Stimulated activated CD4-positive, alpha-beta T cell treated with anti-CD3 and anti-CD28 coated beads, Interleukin-15, amount 100 ng/mL, for 48 hours (primary cell): ENCODE data around the gene EPB42.
A peak's percentile ranks its signal among the peaks of the same experiment; 100 is the strongest.

Experiments used
- DNase-seq, 2 donors: peaks; one replicate each; pipeline ENCODE4 v3.0.0-alpha.2; 2020; ENCODE audit warnings: low read depth in 2 of 2

Gene EPB42

DNA sequence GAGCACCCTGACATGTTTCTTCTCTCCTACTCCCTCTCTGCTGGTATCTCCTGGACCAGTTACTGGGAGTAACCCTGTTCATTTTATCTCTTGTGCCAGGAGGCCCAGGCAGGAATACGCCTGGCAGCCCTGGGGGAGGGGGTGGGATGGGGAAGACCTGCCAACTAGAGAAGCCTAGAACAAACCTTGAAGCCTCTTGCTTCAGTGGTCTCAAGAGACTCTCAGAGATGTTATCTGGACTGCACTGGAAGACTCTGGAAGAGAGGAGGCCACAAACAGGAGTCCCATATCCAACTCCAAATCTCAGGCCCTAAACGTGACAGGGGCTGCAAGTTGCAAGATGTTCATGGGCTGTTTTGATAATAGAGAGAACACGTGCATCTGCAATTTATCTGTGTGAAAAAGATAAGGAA is at the start of gene EPB42:
Gene EPB42 (minus strand): TSS at position 28 of the 413 bp plus-strand sequence. CDS start 193 bp downstream, outside the sequence.
- DNase-seq: no peak

DNA sequence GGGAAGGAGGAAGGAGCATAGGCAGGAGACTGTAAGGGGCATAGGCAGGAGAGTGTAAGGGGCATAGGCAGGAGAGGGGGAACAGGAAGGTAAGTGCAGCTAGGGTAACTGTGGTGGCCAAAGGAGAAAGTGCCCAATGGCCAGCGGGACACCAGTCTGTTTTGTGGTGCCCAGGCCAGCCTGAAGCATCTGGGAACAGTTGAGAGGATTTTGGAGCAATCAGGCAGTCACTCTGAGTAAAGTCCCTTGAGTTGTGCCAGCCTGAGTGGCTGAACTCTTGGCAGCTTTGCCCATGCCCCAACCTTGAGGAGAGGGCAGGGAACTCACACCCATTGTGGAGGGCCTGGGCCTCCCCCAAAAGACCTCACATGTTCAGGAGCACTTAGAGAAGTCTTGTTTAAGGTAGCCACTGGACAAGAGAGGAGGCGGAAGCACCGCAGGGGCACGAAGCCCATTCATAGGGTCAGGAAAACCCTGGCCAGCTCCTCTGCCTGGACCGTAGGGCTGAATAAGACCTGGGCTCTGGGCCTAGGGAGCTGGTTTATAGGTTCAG is 49.4 kb upstream of the EPB42 start:
- DNase-seq: no peak

DNA sequence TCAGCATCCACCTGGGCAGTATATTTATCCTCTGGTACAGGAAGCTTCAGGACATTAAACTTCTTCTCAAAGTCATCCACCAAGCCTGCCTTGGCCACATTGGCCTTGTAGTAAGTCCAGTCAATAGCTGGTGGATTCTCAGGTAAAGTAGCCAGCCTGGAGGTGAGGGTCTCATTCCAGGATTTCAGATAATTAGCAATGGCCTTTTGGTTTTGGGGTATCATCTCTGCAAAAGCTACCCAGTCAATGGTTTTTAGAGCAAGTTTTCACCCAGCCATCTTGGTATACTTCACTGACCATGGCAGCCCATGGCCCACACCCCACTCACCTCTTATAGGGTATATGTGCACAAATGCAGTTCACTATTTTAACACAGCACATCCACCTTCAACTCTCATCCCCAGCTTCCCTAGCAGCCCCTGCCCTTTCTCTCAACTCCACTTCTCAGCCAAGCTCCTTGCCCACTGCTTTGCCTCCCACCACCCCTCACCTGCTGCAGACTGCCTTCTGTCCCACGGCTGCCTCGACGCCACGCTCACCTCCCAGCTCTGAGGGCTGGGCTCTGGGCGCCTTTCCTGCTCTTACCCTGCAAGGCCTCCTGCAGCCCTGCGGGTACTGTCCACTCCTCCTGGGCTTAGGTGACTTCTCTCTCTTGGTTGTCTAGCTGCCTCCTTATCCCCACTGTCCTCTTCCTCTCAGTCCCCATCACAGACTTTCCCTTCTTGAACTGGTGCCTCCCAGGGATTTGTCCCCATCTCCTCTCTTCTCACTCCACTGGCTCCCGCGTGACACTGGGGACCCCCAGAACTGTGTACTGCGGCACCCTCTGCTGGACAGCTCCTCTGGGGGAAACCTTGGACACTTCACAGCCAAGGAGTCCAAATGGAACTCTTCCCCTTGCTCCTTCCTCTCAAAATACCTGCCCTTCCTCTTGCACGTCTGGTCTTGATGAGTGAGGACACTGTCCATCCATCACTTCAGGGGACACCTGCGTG is 47.6 kb upstream of the EPB42 start:
- no peak for DNase-seq

DNA sequence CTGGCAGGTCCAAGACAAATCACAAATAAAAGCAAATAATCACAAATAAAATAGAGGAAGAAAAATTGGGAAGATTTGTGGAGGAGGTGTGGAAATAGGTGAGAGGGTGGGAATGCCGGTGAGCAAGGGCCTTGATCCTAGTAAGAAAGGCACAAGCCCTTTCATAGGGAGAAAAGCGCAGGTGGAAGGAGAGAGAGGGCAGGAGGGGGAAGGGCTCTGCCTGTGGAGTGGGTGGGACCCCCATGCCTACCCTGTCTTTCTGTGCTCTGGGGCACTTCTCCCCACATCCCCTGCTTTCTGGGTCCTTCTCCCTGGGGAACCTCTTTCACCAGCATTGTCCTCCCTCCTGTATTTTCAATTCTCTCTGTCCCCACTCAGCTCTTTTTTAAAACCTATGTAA is 46.6 kb upstream of the EPB42 start:
- no peak for DNase-seq

DNA sequence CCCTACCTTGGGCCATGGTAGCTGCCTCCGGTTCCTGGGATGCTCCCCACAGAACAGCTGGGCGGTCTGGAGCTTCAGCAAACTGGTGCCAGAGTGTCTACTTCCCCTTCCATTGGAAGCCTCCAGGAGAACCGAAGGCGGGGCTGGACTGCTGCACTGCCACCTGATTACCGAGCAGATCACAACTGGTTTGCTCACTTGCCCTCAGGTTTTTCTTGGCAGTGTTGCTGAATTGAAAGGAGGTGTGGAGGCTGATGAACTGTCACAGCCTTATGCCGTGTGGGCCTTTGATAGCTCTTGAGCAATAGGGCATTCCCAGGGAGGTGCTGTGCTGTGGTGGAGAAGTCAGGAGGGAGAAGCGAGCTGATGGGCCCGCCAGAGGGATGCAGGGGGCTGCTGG is 46.0 kb upstream of the EPB42 start, which contains the start of gene TGM5:
Gene TGM5 (minus strand): TSS at position 95 of the 400 bp plus-strand sequence. CDS start 79 bp downstream, at position 16.
- no peak for DNase-seq

DNA sequence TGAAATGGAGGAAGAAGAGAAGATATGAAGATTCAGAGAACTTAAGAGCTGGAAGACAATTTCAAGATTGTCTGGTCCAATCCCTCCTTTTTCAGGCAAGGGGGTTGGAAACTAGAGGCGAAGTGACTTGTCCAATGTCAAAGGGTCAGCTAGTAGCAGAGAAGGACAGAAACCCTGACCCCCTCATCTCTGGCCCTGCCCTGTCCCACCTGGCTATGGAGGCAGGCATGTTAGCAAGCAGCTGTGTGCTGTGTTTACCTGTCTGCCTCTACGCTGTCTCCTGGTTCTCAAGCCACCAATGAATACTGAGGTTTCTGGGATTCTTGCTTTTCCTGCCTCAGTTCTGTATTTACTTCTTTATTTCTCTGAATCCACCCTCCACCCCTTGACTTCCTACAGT is 45.6 kb upstream of the EPB42 start:
- DNase-seq: no peak

DNA sequence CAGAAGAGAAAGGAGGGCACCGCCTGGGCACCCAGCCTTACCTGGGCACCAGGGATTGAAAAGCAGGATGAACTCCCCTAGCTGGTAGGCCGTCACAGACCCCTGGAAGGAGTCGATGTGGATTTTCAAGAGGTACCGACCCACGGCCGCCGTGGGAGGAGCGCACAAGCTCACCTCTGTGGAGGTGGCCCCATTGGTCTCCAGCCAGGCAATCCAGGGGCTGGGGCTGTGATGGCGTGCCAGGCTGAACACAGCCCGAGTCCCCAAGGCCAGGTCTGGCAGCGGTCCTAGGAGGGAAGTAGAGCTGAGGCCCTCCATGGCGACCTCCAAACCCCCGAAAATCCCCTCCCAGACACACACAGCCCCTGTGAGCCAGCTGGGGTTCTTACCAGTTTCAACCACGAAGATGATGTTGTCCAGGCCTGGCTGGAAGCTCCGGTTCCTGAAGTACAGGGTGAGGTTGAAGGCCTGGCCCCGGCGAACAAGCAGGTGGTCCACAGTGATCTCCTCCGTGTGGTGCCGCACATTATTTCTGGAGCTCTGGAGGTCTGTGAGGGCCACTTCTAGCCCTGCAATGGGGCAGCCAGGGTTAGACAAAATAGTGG is 39.3 kb upstream of the EPB42 start:
- DNase-seq: no peak

DNA sequence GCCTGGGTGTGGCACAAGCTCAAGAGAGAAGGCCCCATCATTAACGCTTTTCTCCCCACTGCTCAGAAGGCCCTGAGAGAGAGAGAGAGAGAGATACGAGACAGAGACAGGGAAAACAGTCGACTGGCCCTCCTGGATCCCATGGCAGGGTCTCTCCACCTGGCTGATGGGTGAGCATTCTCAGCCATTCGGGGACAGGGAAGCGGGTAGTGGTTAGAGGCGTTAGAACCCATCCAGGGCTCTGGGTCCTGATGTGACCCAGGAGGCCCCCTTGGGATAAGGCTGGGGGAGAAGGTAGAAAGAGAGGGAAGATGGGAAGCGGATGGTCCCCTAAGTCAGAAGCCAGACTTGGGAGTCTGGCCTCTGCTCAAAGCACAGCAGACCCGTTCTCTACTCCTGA is 38.0 kb upstream of the EPB42 start:
- DNase-seq: no peak

DNA sequence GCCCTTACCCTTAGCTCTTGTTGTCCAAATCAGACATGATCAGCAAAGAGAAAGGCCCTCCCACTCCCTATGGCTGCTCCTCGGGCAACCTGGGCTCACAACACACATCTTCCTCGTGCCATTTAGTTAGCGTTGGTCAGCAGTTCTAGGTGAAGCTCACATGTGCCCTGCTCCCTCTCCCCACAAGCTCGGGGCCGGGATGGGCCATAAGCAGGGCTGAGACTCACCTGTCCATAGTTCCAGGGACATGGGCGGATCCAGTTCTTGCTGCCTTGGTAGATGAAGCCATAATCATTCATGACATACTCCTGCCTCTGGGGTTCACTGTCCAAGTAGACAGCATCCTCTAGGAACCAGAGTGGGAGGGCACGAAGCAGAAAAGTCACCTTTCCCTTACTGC is 35.5 kb upstream of the EPB42 start:
- DNase-seq: no peak

DNA sequence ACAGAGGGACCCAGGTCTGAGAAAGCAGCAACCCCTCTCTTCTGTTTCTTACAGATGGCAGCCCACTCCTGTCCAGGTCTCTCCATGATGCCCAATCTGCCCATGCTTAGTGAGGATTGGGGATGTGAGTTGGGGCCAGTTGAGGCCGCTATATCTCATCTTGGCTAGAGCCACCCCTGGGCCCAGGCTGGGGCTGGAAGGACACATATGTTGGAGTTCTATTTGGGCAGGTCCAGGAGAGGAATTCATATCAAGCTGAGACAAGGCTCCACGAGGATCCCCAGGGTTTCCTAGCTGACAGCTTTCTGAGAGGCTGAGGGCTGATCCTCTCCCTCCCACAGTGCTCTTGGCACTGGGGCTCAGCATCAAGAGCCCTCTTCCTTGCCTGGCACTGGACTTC is 34.6 kb upstream of the EPB42 start:
- no peak for DNase-seq

DNA sequence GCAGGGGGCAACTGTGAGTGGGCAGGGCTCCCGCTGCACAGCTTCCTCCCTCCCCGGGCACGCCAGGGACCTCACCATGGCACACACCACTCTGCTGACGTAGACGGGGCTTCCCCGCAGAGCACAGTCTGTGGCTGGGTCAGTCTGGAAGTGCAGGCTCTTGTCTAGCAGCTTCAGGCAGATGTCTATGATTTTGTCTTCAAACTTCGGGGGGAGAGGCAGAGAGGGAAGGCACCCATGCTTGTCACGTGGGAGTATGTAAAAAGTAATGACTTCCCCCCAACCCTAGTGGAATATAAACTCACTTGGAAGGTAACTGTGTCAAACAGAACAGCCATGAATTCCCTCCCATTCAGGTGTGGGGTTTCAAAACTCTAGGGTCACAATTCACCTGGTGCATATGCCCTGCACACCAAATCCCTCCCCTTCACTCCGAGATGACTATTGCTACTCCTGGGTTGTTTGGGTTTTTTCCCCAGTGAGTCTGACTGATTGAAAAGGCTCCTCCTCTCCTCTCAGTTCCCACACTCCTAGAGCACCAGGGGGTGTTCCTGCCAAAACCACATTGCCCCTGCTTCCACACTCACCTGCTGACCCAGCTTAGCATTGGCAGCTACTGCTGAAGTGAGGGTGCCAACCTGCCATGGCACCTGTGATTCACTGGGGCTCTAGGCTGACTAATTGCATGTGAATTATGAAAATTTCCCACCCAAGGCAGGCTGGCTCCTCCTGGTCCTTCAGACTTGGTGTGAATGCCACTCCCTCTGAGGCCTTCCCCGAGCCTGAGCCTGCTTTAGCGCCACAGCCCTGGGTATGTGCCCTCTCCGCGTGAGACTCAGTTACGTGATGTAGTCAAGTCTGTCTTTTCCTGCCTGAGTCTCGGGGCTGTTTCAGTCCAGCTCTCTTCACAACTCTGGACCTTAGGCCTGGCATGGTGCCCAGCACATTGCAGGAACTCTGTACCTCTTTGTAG is 32.9 kb upstream of the EPB42 start:
- peak; percentile 8 to 11 for DNase-seq

DNA sequence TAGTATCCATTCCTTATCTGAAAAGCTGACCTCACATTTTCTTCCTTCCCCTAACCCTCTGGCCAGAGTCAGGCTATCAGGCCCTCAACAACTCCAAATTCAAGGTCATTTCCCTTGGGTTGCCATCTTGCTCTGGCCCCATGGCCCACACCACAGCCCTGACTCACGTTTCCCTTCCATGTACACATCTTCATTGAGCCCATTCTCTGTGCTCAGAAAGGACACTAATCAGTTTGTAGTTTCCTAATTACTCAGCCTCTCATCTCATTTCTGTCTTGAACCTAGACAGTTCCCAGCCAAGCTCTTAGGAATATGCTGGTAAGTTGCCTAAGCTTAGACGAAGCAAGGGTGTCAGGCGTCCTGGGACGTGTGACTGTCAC is 31.0 kb upstream of the EPB42 start:
- peak in 1 of 2 donors; percentile 15 for DNase-seq

DNA sequence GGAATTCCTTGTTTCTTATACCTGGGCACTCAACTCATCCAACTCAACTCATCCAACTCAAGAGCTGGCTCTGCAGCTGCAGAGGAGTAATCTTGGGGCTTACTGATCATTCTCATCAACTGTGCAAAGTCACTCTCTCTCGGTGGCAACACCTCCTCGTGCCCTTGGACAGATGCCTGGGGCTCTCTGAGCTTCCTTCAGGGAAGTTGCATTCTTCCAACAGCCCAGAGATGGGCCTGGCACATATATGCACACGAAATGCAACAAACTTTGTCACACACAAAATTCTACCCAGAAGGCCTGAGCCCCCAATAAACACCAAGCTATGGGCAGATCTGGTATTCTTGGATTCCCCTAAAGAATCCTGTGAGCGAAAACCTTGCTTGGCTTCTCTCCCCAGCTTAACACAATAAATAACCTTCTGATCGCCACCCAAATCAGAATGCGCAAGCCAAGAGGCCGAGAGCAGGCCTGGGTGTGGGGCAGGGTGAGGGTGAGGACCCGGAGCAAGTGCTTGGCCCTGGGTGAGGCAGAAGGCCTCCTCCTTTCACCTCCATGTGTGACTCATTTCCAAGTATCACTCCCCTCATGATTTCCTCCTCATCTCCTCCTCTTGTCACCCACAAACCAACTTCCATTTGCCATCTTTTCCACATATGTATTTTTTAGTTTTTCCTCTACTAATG is 30.5 kb upstream of the EPB42 start:
- no peak for DNase-seq

DNA sequence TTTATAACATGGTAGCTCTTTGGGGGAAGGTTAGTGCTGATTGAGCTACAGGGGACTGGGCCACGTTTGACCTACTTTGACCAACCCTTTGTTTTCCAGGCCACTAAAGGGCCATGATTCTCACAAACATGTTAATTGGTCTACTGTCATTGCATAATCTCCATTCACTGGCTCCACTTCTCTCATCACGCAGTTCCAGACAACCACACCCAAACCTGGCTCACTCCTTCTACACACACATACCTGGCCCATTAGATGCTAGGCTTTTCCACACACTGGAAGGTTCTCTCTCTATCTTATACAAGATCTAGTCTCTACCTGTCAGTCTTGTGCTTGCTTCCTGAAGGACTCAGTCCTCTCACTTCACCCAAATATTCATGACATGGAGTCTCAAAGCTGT is 30.0 kb upstream of the EPB42 start:
- no peak for DNase-seq

DNA sequence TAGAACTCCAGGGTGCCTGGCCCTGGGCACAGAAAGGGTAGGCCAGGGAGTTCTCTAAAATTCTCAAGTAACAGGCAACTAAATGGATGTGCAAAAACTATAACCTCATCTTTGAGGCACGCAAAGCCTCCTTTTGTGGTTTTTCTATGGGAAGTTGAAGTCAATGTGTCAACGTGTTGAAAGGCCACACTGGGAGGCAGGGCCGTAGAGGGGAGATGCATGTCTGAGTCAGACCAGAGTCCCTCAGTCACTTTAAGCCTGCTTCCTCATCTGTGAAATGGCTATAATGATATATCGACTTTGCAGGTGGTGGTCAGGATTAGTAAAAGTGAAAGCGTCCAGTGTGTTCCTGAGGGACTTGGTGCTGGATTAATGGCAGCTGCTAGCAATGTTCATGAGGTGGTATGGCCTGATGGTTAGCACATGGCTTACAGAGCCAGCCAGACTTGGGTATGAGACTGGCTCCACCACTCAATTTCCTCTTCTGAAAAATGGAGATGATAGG is 28.9 kb upstream of the EPB42 start:
- no peak for DNase-seq

DNA sequence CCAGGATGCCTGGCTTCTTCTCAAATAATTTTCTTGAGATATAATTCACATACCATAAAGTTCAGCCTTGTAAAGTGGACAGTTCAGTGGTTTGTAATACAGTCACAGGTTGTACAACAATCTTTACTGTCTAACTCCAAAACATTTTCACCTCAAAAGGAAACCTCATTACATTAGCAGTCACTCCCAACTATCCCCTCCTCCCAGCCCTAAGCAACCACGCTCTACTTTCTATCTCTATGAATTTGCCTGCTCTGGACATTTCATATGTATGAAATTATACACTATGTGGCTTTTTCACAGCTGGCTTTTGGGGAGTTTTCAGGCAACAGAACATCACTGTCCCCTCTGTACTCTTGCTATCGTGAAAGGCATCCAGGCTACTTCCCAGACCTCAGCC is 28.4 kb upstream of the EPB42 start:
- DNase-seq: no peak

DNA sequence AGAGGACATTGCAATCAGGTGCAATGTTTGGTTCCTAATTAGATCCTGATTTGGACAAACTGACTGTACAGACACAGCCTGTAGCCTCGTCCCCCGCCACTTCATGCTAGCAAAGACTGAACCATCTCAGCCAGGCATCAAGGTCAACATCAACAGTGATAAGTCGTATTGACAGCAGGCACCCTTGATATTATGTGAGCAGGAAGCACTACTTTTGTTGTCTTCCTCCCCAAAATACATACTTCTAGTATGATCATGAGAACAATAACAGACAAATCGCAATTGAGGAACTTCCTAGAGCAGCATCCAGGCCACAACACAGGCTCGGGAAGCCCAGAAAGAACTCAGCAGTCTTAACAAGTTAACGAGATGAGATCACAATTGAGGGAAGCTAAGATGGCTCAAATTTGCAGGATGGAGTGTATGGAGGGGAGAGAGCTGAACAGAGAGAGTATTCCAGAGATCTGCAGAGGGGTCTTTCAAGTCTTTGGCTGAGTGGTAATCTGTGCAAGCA is 25.5 kb upstream of the EPB42 start:
- DNase-seq: no peak

DNA sequence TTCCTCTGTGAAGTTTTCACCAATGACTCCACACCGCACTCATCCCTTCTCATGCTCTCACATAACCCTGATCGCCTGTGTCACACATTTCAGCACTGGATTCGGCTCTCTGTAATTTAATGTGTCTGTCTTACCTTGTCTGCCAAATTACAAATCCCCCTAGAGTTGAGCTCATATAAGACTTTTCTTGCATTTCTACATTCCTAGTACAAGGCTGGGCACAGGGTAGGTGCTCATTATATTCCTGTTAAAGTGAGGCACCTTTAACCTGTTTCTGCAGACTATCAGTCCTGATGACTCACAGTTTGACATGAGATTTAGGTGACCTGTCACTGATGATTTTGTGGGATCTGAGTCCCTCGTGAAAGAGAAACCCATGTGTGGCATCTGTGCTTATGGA is 23.3 kb upstream of the EPB42 start:
- no peak for DNase-seq

DNA sequence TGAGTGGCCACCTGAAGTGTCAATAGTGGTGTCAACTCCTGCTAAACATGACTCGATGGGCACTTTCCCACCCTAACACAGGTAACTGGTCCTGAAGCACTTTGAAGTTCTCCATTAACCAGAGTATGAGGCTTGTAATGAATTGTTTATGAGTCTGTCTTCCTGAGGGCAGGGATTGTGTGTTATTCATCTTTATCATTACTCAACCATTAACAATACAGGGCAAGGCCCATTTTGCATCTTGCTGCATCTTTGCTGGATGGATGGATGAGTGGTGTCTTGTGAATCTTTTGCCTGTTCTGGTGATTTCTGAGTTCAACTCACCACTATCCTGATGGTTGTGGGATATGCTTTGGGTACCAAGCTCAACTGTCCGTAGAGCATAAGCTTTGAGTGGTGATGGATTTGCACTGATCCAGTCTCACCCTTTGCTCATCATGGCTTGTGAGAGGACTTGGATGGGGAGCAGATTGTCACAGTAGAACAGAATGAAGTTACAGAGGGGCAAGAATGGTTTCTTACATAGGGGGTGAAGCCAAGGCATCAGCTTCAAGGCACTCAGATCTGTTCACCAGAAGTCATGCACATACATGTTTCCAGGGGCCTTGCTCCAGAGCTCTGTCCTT is 22.3 kb upstream of the EPB42 start:
- no peak for DNase-seq

DNA sequence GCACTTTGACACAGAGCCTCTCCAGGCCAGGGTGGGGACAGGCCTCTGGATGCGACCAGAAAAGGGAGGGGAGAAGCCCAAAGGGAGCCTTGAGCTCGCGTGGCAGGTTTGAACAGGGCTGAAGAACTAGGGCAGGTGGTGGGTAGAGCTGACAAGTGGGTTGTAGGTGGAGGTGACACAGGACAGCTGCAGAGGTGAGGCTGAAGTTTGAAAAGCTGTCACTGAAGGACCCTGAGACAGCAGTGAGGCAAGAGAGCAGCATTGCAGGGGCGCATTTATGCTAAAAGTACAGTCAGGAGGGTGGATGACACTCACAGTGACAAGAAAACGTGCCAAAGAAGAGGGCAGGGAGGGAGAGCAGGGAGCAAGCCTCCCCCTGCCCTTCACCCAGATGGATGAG is 21.8 kb upstream of the EPB42 start:
- no peak for DNase-seq
